ENCODE data around the gene PJA1. TPM values are rescaled to one million over a fixed set of nuclear protein-coding genes. Genes with fewer than 3 reads are reported as not detected.
A peak's percentile ranks its signal among the peaks of the same experiment; 100 is the strongest.

PJA1 gene
- total RNA-seq, 2 donors from 2014 or later: 26.3 to 27.4 TPM

- ATAC-seq (replicated peaks in 1 of 2) (no peak), DNase-seq (no peak)
- Mint-ChIP-seq H3K4me3 (no peak overlapping the region), H3K36me3 (ENCODE audit: insufficient read depth in 2 of 2) (no peaks in the 10 kb centered on the region), H3K9me3 (no peaks in the 10 kb centered on the region), H3K27ac (no peak overlapping the region), H3K27me3 (ENCODE audit: low read depth) (peaks cover 21% of the 10 kb centered on the region), H3K4me1 (ENCODE audit: low read depth) (no peaks in the 10 kb centered on the region)
These were observed 20.2 kb downstream of the PJA1 start for GRCh38 chrX:69144838-69145680.

- H3K27ac Mint-ChIP-seq: no peak overlapping the region
- no peaks in the 10 kb centered on the region for H3K9me3 Mint-ChIP-seq
- ATAC-seq (replicated peaks in 1 of 2) (no peak), DNase-seq (no peak)
- H3K4me3 Mint-ChIP-seq: no peak overlapping the region
- no peaks in the 10 kb centered on the region for H3K4me1 Mint-ChIP-seq (ENCODE audit: low read depth)
- no peaks in the 10 kb centered on the region for H3K36me3 Mint-ChIP-seq (ENCODE audit: insufficient read depth in 2 of 2)
- H3K27me3 Mint-ChIP-seq (ENCODE audit: low read depth): peaks cover 17% of the 10 kb centered on the region
These were observed 21.7 kb downstream of the PJA1 start for GRCh38 chrX:69143530-69143929.

- Mint-ChIP-seq H3K4me3 (no peak overlapping the region), H3K27me3 (ENCODE audit: low read depth) (peaks cover 13% of the 10 kb centered on the region), H3K9me3 (no peaks in the 10 kb centered on the region), H3K36me3 (ENCODE audit: insufficient read depth in 2 of 2) (no peaks in the 10 kb centered on the region), H3K4me1 (ENCODE audit: low read depth) (no peaks in the 10 kb centered on the region), H3K27ac (no peak overlapping the region)
- DNase-seq (no peak), ATAC-seq (replicated peaks in 1 of 2) (no peak)
These were observed 22.3 kb downstream of the PJA1 start for GRCh38 chrX:69142788-69143469.

- Mint-ChIP-seq H3K27ac (no peak overlapping the region), H3K27me3 (ENCODE audit: low read depth) (peaks cover 18% of the 10 kb centered on the region), H3K9me3 (no peaks in the 10 kb centered on the region), H3K4me1 (ENCODE audit: low read depth) (no peaks in the 10 kb centered on the region), H3K36me3 (ENCODE audit: insufficient read depth in 2 of 2) (no peaks in the 10 kb centered on the region), H3K4me3 (no peak overlapping the region)
- DNase-seq (no peak), ATAC-seq (replicated peaks in 1 of 2) (no peak)
These were observed 24.4 kb downstream of the PJA1 start for GRCh38 chrX:69140837-69141236.

GRCh38 chrX:69139516-69139915, 25.7 kb downstream of the PJA1 start:
- no peak for DNase-seq
- ATAC-seq (replicated peaks in 1 of 2): no peak

GRCh38 chrX:69138512-69138911, 26.7 kb downstream of the PJA1 start:
- Mint-ChIP-seq H3K4me1 (ENCODE audit: low read depth) (no peaks in the 10 kb centered on the region), H3K27ac (no peak overlapping the region), H3K27me3 (ENCODE audit: low read depth) (peaks cover 30% of the 10 kb centered on the region), H3K4me3 (no peak overlapping the region), H3K36me3 (ENCODE audit: insufficient read depth in 2 of 2) (no peaks in the 10 kb centered on the region), H3K9me3 (no peaks in the 10 kb centered on the region)
- no peak for ATAC-seq (replicated peaks in 1 of 2)
- no peak for DNase-seq

More at GRCh38 chrX:69139516-69139915, 25.7 kb downstream of the PJA1 start:
- Mint-ChIP-seq H3K27ac (no peak overlapping the region), H3K4me3 (no peak overlapping the region), H3K27me3 (ENCODE audit: low read depth) (peaks cover 22% of the 10 kb centered on the region), H3K36me3 (ENCODE audit: insufficient read depth in 2 of 2) (no peaks in the 10 kb centered on the region), H3K9me3 (no peaks in the 10 kb centered on the region), H3K4me1 (ENCODE audit: low read depth) (no peaks in the 10 kb centered on the region)

GRCh38 chrX:69138118-69138390, 27.2 kb downstream of the PJA1 start:
- Mint-ChIP-seq H3K4me3 (no peak overlapping the region), H3K27ac (no peak overlapping the region), H3K9me3 (no peaks in the 10 kb centered on the region), H3K4me1 (ENCODE audit: low read depth) (no peaks in the 10 kb centered on the region), H3K36me3 (ENCODE audit: insufficient read depth in 2 of 2) (no peaks in the 10 kb centered on the region), H3K27me3 (ENCODE audit: low read depth) (peaks cover 34% of the 10 kb centered on the region)
- ATAC-seq (replicated peaks in 1 of 2) (no peak), DNase-seq (no peak)

- peaks cover 34% of the 10 kb centered on the region for H3K27me3 Mint-ChIP-seq (ENCODE audit: low read depth)
- H3K9me3 Mint-ChIP-seq: no peaks in the 10 kb centered on the region
These were observed 27.7 kb downstream of the PJA1 start for GRCh38 chrX:69137371-69138117.

GRCh38 chrX:69136546-69137331, 28.5 kb downstream of the PJA1 start:
- no peaks in the 10 kb centered on the region for H3K36me3 Mint-ChIP-seq (ENCODE audit: insufficient read depth in 2 of 2)
- no peaks in the 10 kb centered on the region for H3K9me3 Mint-ChIP-seq
- ATAC-seq (replicated peaks in 1 of 2): no peak
- no peak overlapping the region for H3K27ac Mint-ChIP-seq
- no peaks in the 10 kb centered on the region for H3K4me1 Mint-ChIP-seq (ENCODE audit: low read depth)
- H3K27me3 Mint-ChIP-seq (ENCODE audit: low read depth): peaks cover 41% of the 10 kb centered on the region
- DNase-seq: no peak
- no peak overlapping the region for H3K4me3 Mint-ChIP-seq

More at GRCh38 chrX:69137371-69138117, 27.7 kb downstream of the PJA1 start:
- no peak for DNase-seq
- no peak overlapping the region for H3K27ac Mint-ChIP-seq
- H3K36me3 Mint-ChIP-seq (ENCODE audit: insufficient read depth in 2 of 2): no peaks in the 10 kb centered on the region
- peak overlapping the region in 1 of 2 donors; percentile 36 for H3K4me3 Mint-ChIP-seq
- ATAC-seq (replicated peaks in 1 of 2): no peak
- H3K4me1 Mint-ChIP-seq (ENCODE audit: low read depth): no peaks in the 10 kb centered on the region

- Mint-ChIP-seq H3K9me3 (no peaks in the 10 kb centered on the region), H3K4me3 (no peak overlapping the region), H3K27me3 (ENCODE audit: low read depth) (peaks cover 63% of the 10 kb centered on the region), H3K27ac (no peak overlapping the region), H3K4me1 (ENCODE audit: low read depth) (no peaks in the 10 kb centered on the region), H3K36me3 (ENCODE audit: insufficient read depth in 2 of 2) (no peaks in the 10 kb centered on the region)
- ATAC-seq (replicated peaks in 1 of 2) (no peak), DNase-seq (no peak)
These were observed 31.2 kb downstream of the PJA1 start for GRCh38 chrX:69133921-69134542.

GRCh38 chrX:69131886-69132285, 33.4 kb downstream of the PJA1 start:
- no peak for DNase-seq
- Mint-ChIP-seq H3K36me3 (ENCODE audit: insufficient read depth in 2 of 2) (peaks cover 0 to 2% of the 10 kb centered on the region in 2 donors), H3K4me3 (no peak overlapping the region), H3K4me1 (ENCODE audit: low read depth) (peaks cover 5% of the 10 kb centered on the region), H3K27ac (no peak overlapping the region), H3K27me3 (ENCODE audit: low read depth) (peaks cover 60% of the 10 kb centered on the region), H3K9me3 (no peaks in the 10 kb centered on the region)
- no peak for ATAC-seq (replicated peaks in 1 of 2)

- H3K9me3 Mint-ChIP-seq: no peaks in the 10 kb centered on the region
- no peak for ATAC-seq (replicated peaks in 1 of 2)
These were observed 34.8 kb downstream of the PJA1 start for GRCh38 chrX:69130439-69130838.

More at GRCh38 chrX:69130439-69130838, 34.8 kb downstream of the PJA1 start:
- Mint-ChIP-seq H3K36me3 (ENCODE audit: insufficient read depth in 2 of 2) (peaks cover 0 to 2% of the 10 kb centered on the region in 2 donors), H3K27ac (no peak overlapping the region), H3K4me1 (ENCODE audit: low read depth) (peaks cover 5% of the 10 kb centered on the region), H3K4me3 (no peak overlapping the region), H3K27me3 (ENCODE audit: low read depth) (peaks cover 60% of the 10 kb centered on the region)
- DNase-seq: no peak

Measured in activated T-cell treated with anti-CD3 and anti-CD28 coated beads, Interleukin-2, amount 50 U/mL, for 72 hours (primary cell).